Measurements from ENCODE around the gene OGT. TPM values are rescaled to one million over a fixed set of nuclear protein-coding genes. Genes with fewer than 3 reads are reported as not detected.

Gene OGT
- total and polyA plus RNA-seq, 2 experiments from 2014 or later = 36.8 to 120 TPM

DNA sequence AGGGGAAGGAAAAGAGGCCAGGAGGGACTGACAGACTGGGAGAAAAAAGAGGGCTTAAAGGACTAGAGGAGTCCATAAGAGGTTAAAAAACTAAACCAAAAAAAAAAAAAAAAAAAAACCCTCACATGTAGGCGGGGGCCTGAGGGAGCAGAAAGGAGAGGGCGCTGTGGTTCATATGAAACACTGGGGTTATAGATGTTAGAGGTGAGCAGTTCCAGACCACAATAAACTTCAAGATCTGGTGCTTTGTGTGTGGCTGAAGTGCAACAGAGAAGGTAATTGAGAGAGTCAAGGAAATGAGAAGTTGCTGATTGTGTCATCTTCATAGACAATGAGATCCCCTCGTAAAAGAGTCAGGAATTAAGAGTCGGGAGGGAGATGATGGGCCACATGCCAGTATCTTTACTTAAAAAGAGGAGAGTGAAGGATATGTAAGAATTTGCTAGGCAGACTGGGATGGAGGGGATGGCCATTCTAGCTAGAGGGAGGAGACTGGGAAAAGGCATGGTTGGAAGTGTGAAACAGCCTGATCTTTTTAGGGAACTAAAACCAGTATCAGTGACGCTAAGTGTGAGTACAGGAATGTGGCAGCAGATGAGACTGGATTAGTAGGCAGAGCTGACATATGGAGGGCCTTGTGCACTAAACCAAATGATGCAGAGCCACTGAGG is 18.4 kb upstream of the OGT start:
- 38% methylated on average over 5 of the region's 5 CpGs for WGBS (ENCODE audit: low lambda C conversion rate, missing lambda C conversion rate)
- no peaks in the 10 kb centered on the region for H3K9me3 ChIP-seq (ENCODE audit: low read depth)
- TF ChIP-seq, protein P1, sequence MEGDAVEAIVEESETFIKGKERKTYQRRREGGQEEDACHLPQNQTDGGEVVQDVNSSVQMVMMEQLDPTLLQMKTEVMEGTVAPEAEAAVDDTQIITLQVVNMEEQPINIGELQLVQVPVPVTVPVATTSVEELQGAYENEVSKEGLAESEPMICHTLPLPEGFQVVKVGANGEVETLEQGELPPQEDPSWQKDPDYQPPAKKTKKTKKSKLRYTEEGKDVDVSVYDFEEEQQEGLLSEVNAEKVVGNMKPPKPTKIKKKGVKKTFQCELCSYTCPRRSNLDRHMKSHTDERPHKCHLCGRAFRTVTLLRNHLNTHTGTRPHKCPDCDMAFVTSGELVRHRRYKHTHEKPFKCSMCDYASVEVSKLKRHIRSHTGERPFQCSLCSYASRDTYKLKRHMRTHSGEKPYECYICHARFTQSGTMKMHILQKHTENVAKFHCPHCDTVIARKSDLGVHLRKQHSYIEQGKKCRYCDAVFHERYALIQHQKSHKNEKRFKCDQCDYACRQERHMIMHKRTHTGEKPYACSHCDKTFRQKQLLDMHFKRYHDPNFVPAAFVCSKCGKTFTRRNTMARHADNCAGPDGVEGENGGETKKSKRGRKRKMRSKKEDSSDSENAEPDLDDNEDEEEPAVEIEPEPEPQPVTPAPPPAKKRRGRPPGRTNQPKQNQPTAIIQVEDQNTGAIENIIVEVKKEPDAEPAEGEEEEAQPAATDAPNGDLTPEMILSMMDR (IDR thresholded peaks at IDR 0.05; ENCODE audit: poor library complexity) = no peak
- TF ChIP-seq EZH2phosphoT487 (IDR thresholded peaks at IDR 0.05; ENCODE audit: low read depth, severe bottlenecking, unreplicated experiment) = no peak
- no peak for TF ChIP-seq EZH2 (IDR thresholded peaks at IDR 0.05; ENCODE audit: borderline replicate concordance)
- H3K27me3 ChIP-seq = no peaks in the 10 kb centered on the region
- no peak overlapping the region for H3K4me3 ChIP-seq
- no peak overlapping the region for H3K4me2 ChIP-seq
- H2AFZ ChIP-seq = no peak overlapping the region
- H3K4me1 ChIP-seq (ENCODE audit: insufficient read depth) = no peaks in the 10 kb centered on the region
- H3K9me2 ChIP-seq (replicated peaks; ENCODE audit: insufficient read depth) = no peaks in the 10 kb centered on the region
- H3K27ac ChIP-seq = no peak overlapping the region
- DNase-seq (ENCODE audit: low spot score) = no peak
- H4K20me1 ChIP-seq (ENCODE audit: insufficient read depth, poor library complexity, severe bottlenecking) = no peaks in the 10 kb centered on the region
- H3K36me3 ChIP-seq (replicated peaks; ENCODE audit: insufficient read depth, low read depth) = no peaks in the 10 kb centered on the region
- H3K79me2 ChIP-seq = no peaks in the 10 kb centered on the region

DNA sequence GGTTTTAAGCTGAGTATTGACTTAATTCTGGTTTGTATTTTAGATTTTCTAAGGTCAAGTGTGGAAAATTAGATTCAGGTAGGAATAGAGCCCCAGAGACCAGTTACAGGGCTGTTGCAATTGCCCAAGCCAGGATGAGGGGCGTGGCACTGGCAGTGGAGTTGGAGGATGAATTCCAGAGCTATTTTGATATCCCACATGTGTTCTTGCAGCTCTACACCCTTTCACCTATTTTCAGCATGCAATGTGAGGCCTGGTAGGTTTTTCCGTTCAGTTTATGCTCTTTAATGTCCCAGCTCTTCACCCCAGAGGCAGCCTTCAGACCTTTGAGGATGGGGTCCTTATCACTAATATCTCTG is 17.9 kb upstream of the OGT start:
- Histone ChIP-seq H3K4me2 (no peak overlapping the region), H3K27ac (no peak overlapping the region), H3K4me3 (no peak overlapping the region), H3K4me1 (ENCODE audit: insufficient read depth) (no peaks in the 10 kb centered on the region), H3K9me3 (ENCODE audit: low read depth) (no peaks in the 10 kb centered on the region), H3K27me3 (no peaks in the 10 kb centered on the region), H2AFZ (no peak overlapping the region), H3K9me2 (replicated peaks; ENCODE audit: insufficient read depth) (no peaks in the 10 kb centered on the region), H3K79me2 (no peaks in the 10 kb centered on the region), H3K36me3 (replicated peaks; ENCODE audit: insufficient read depth, low read depth) (no peaks in the 10 kb centered on the region), H4K20me1 (ENCODE audit: insufficient read depth, poor library complexity, severe bottlenecking) (no peaks in the 10 kb centered on the region)
- no peak for DNase-seq (ENCODE audit: low spot score)
- 70% methylated on average over 2 of the region's 2 CpGs for WGBS (ENCODE audit: low lambda C conversion rate, missing lambda C conversion rate)
- TF ChIP-seq EZH2phosphoT487 (IDR thresholded peaks at IDR 0.05; ENCODE audit: low read depth, severe bottlenecking, unreplicated experiment) = no peak
- TF ChIP-seq, protein P1 (IDR thresholded peaks at IDR 0.05; ENCODE audit: poor library complexity) = no peak
- no peak for TF ChIP-seq EZH2 (IDR thresholded peaks at IDR 0.05; ENCODE audit: borderline replicate concordance)

DNA sequence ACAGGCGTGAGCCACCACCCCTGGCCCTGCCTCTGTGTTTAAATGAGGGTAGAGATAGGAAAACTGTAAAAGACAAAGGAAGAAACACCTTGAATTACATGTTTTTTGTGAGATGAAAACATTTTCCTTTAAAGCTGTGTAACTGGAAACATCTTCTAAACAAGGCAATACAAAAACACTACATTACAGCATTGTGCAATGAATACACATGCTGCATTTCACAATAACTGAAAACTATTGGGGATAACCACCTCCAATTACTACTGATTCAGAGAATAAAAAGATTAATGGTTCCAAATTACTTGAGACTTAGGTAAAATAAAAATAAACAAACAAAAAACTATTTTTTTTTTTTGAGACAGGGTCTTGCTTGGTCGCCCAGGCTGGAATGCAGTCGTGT is 7.6 kb upstream of the OGT start:
- Histone ChIP-seq H3K9me2 (replicated peaks; ENCODE audit: insufficient read depth) (no peaks in the 10 kb centered on the region), H3K4me2 (no peak overlapping the region), H2AFZ (no peak overlapping the region), H3K27ac (no peak overlapping the region), H3K4me1 (ENCODE audit: insufficient read depth) (no peaks in the 10 kb centered on the region), H3K27me3 (no peaks in the 10 kb centered on the region), H3K79me2 (no peaks in the 10 kb centered on the region), H4K20me1 (ENCODE audit: insufficient read depth, poor library complexity, severe bottlenecking) (no peaks in the 10 kb centered on the region), H3K4me3 (no peak overlapping the region), H3K9me3 (ENCODE audit: low read depth) (no peaks in the 10 kb centered on the region), H3K36me3 (replicated peaks; ENCODE audit: insufficient read depth, low read depth) (no peaks in the 10 kb centered on the region)
- 67% methylated on average over 3 of the region's 3 CpGs for WGBS (ENCODE audit: low lambda C conversion rate, missing lambda C conversion rate)
- DNase-seq (ENCODE audit: low spot score) = no peak
- TF ChIP-seq EZH2 (IDR thresholded peaks at IDR 0.05; ENCODE audit: borderline replicate concordance) (no peak), EZH2phosphoT487 (IDR thresholded peaks at IDR 0.05; ENCODE audit: low read depth, severe bottlenecking, unreplicated experiment) (no peak)
- TF ChIP-seq, protein P1 (IDR thresholded peaks at IDR 0.05; ENCODE audit: poor library complexity) = no peak
